Cardiac muscle cell (in vitro differentiated cells and primary cell): ENCODE results near the gene ZNF181. TPM values are rescaled to one million over a fixed set of nuclear protein-coding genes. Genes with fewer than 3 reads are reported as not detected.

Experiments used
- DNase-seq, 2 donors: peaks; one replicate each; pipeline versions ENCODE4 v3.0.0 to v3.0.0-alpha.2; 2010 to 2017; ENCODE audit warnings: low read depth in 1 of 2, low spot score in 1 of 2
- H3K27ac ChIP-seq: fragments of 200-600 bp; sonication (generic); 2 replicates; pipeline ENCODE4 v1.5.1; 2016
- H3K27me3 ChIP-seq: fragments of 200-600 bp; sonication (generic); 2 replicates; pipeline ENCODE4 v1.6.0; 2016; ENCODE audit warnings: control low read depth
- H3K36me3 ChIP-seq: fragments of 200-600 bp; sonication (generic); 2 replicates; pipeline ENCODE4 v1.5.1; 2016; ENCODE audit warnings: control low read depth
- H3K4me1 ChIP-seq: fragments of 200-600 bp; sonication (generic); 2 replicates; pipeline ENCODE4 v1.8.1; 2017; ENCODE audit warnings: low read depth, mild to moderate bottlenecking, mixed run types
- H3K4me3 ChIP-seq: fragments of 200-600 bp; sonication (generic); 2 replicates; pipeline ENCODE4 v1.5.1; 2016; ENCODE audit warnings: mild to moderate bottlenecking
- H3K9me3 ChIP-seq: fragments of 200-600 bp; sonication (generic); 2 replicates; pipeline ENCODE4 v1.5.1; 2017; ENCODE audit warnings: low read depth, mild to moderate bottlenecking, control low read depth
- polyA plus RNA-seq: library from polyadenylated mRNA; unstranded; fragments of >200 nt; fragmentation: Nextera tagmentation; extraction: Ambion mirVana; gene quantifications from 2 replicates; pipeline ENCODE4 v1.2.1, GENCODE V29; 2016
- total RNA-seq: library from RNA; depleted of rRNA; stranded (reverse); fragments of >200 nt; gene quantifications from 2 replicates; pipeline ENCODE4 v1.2.3, GENCODE V29; 2016
- TF ChIP-seq, protein P1 (sequence below): IDR thresholded peaks from 2 replicates; pipeline ENCODE4 v1.5.1; 2012; ENCODE audit warnings: low read depth, mild to moderate bottlenecking, low read length

ZNF181 gene
- total and polyA plus RNA-seq, 2 experiments from 2014 or later, result 16.9 to 33.2 TPM

DNA sequence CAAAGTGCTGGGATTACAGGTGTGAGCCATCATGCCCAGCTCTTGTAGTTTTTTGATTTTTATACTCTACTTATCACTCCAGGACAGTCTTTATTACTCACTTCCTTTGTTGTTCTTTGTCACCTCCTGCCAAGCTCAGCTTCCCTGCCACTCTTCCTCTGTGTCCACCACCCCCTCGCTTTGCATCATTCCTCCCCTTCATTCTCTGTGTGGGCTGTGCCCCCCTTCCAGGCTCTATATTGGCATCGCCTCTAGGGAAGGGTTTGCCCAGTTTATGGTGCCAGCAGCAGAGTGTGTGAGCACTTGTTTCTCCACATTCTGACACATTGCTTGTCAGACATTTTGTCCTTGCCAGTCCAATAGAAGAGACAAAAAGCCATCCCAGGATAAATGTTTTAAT lies 41.5 kb upstream of the ZNF181 start:
- TF ChIP-seq, protein P1, sequence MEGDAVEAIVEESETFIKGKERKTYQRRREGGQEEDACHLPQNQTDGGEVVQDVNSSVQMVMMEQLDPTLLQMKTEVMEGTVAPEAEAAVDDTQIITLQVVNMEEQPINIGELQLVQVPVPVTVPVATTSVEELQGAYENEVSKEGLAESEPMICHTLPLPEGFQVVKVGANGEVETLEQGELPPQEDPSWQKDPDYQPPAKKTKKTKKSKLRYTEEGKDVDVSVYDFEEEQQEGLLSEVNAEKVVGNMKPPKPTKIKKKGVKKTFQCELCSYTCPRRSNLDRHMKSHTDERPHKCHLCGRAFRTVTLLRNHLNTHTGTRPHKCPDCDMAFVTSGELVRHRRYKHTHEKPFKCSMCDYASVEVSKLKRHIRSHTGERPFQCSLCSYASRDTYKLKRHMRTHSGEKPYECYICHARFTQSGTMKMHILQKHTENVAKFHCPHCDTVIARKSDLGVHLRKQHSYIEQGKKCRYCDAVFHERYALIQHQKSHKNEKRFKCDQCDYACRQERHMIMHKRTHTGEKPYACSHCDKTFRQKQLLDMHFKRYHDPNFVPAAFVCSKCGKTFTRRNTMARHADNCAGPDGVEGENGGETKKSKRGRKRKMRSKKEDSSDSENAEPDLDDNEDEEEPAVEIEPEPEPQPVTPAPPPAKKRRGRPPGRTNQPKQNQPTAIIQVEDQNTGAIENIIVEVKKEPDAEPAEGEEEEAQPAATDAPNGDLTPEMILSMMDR, result no peak
- Histone ChIP-seq H3K9me3 (no peaks in the 10 kb centered on the region), H3K4me3 (no peak overlapping the region), H3K27ac (no peak overlapping the region), H3K27me3 (no peaks in the 10 kb centered on the region), H3K36me3 (no peaks in the 10 kb centered on the region), H3K4me1 (no peaks in the 10 kb centered on the region)
- DNase-seq, result no peak

DNA sequence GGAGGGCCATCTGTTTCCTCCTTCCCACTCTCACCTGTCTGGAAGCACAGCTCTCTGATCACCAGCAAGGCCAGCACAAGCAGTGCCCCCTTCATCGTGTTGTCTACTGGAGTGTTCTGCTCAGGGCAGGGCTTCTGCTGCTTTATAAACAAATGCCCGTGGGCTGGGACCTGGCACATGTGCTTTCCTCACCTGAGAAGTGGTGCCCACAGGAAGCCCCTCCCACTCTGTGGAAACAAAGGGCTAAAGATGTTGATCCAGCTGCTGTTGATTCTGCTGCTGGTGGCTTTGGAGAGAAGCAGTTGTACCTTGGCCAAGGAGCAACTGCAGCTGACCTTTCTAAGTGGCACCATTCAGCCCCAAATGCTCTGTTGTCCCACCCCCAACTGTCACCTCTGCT lies 26.4 kb upstream of the ZNF181 start:
- H3K27me3 ChIP-seq, result no peaks in the 10 kb centered on the region
- H3K4me1 ChIP-seq, result no peaks in the 10 kb centered on the region
- no peaks in the 10 kb centered on the region for H3K36me3 ChIP-seq
- H3K9me3 ChIP-seq, result no peaks in the 10 kb centered on the region
- no peak overlapping the region for H3K27ac ChIP-seq
- no peak overlapping the region for H3K4me3 ChIP-seq
- TF ChIP-seq, protein P1, result no peak
- no peak for DNase-seq

DNA sequence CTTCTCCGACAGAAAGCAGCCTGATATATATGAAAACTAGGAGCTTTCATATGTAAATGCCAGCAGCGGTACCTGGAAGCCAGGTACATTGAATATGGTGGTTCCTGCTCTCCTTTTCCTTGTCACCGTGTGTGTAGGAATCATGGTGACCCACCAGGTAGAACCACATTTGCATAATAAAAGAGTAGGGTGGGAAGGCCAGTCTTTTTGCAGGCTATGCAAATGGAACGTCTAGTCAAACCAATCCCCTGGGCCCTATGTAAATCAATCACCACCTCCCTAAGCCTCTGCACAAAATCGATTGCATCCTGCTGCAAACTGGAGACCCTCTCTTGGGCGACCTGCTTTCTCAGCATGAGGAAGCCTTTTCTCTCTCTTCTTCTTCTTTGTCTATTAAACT lies 22.2 kb upstream of the ZNF181 start:
- Histone ChIP-seq H3K27me3 (no peaks in the 10 kb centered on the region), H3K4me3 (no peak overlapping the region), H3K27ac (no peak overlapping the region), H3K4me1 (no peaks in the 10 kb centered on the region), H3K36me3 (no peaks in the 10 kb centered on the region), H3K9me3 (no peaks in the 10 kb centered on the region)
- no peak for DNase-seq
- TF ChIP-seq, protein P1, result no peak

DNA sequence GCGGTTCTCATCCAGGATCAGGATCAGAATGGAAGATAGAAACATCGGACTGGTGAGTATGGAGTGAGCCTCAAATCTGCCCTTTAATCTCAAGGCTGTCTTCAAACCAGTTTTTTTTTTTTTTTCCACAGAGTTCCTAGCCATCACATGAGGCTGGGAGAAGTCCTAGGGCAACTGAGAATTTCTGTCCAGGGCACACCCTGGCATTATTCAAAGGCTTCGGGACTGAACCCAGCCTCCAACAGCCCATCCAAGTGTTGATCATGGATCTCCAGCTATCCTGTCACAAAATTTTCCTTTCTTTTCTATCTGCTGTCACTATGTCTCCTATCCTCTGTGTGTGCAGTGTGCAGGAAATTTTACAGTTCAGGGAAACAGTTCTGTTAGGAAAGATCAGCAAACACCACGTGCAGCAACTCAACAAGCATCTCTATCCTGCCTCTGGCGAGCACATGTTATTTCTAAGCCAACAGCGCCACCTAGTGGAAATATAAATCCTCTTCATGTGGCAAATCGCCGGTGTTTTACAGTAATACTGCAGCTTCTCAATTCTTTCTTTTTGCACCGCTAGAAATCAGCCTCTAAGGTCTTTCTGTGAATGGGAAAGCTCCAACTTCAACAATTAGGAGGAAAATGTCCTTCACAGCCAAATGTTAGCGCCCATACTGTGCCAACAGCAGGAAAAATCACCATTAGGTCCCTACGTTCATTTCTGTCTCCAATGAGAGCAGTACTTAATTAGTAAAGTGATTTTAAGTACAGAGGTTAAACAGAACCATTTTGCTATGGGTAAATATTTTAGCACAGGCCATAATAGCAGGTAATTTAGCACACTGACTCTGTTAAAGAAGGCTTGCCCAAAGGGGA lies 21.4 kb upstream of the ZNF181 start:
- no peaks in the 10 kb centered on the region for H3K27me3 ChIP-seq
- H3K9me3 ChIP-seq, result no peaks in the 10 kb centered on the region
- peak; percentile 70 to 90 for DNase-seq
- no peaks in the 10 kb centered on the region for H3K4me1 ChIP-seq
- H3K36me3 ChIP-seq, result no peaks in the 10 kb centered on the region
- TF ChIP-seq, protein P1, result peak; percentile 47
- no peak overlapping the region for H3K4me3 ChIP-seq
- H3K27ac ChIP-seq, result no peak overlapping the region

DNA sequence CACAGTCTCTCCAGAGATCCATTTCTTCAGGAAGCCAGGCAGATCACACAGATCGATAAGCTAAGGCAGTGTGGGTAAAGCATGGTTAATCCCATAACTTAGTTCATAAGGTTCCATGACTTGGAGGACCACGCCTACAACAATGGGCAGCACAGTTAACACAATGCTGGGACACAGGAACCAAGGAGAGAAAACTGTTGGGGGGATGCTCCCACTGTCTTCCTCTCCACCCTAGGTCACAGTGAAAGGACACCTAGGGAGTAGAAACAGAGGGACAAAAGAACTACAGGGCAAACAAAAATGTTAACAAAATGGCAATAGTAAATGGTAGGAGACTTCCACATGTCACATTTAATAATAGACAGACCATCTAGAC lies 20.8 kb upstream of the ZNF181 start:
- TF ChIP-seq, protein P1, result no peak
- no peaks in the 10 kb centered on the region for H3K27me3 ChIP-seq
- no peaks in the 10 kb centered on the region for H3K36me3 ChIP-seq
- H3K9me3 ChIP-seq, result no peaks in the 10 kb centered on the region
- H3K4me1 ChIP-seq, result no peaks in the 10 kb centered on the region
- DNase-seq, result no peak
- H3K4me3 ChIP-seq, result no peak overlapping the region
- H3K27ac ChIP-seq, result no peak overlapping the region
